T-cell (primary cell): ENCODE data around the gene STAT1. TPM values are rescaled to one million over a fixed set of nuclear protein-coding genes. Genes with fewer than 3 reads are reported as not detected.
A peak's percentile ranks its signal among the peaks of the same experiment; 100 is the strongest.

Experiments used
- ATAC-seq, 4 experiments: fragments of 200-7000 bp in 3 of 4; fragments of 150-1000 bp in 1 of 4; cut with Tn5 transposase; replicated peaks in 1 of 4; 1 replicate in 3 of 4; 2 replicates in 1 of 4; pipeline ENCODE4 v1.10.0; 2021; ENCODE audit warnings: moderate library complexity in 3 of 4, mild to moderate bottlenecking in 2 of 4, moderate number of reproducible peaks in 1 of 4
- CTCF ChIA-PET, 2 donors: fragments of 300-600 bp; sonication (Branson Sonifier 250); formaldehyde crosslinking; loops; one replicate each; lab custom pipeline; 2022; ENCODE audit warnings: antibody characterized with exemption in 2 of 2; lab: Charles Lee
- POLR2A ChIA-PET, 2 donors: fragments of 300-600 bp; sonication (Branson Sonifier 250); formaldehyde crosslinking; loops; one replicate each; lab custom pipeline; 2022; ENCODE audit warnings: antibody characterized with exemption in 2 of 2; lab: Charles Lee
- DNase-seq, 35 experiments: peaks; one replicate each; pipeline versions ENCODE4 v3.0.0 to v3.0.0-alpha.2; 2013 to 2023
- H3K27ac ChIP-seq: one replicate; pipeline ENCODE4 v1.5.1; 2013; ENCODE audit warnings: low read length
- H3K27me3 ChIP-seq, 2 experiments: replicated peaks in 1 of 2; 1 replicate in 1 of 2; 2 replicates in 1 of 2; pipeline versions ENCODE4 v1.6.1 to v1.7.0; 2013; ENCODE audit warnings: low read length in 1 of 2, mixed read lengths in 1 of 2; ENCODE audit not compliant: control insufficient read depth in 2 of 2, insufficient read depth in 2 of 2; ENCODE audit errors: extremely low read depth in 1 of 2
- H3K36me3 ChIP-seq, 2 donors: 1 replicate in 1 of 2; 2 replicates in 1 of 2; pipeline versions ENCODE4 v1.6.1 to v1.7.0; 2013; ENCODE audit warnings: low read length in 1 of 2; ENCODE audit not compliant: control insufficient read depth in 2 of 2, insufficient read depth in 1 of 2; ENCODE audit errors: extremely low read depth in 1 of 2
- H3K4me1 ChIP-seq, 2 experiments: 1 replicate in 1 of 2; 2 replicates in 1 of 2; pipeline versions ENCODE4 v1.6.1 to v1.7.0; 2013; ENCODE audit warnings: low read length in 2 of 2, mixed read lengths in 1 of 2; ENCODE audit not compliant: insufficient read depth in 2 of 2, control insufficient read depth in 1 of 2; ENCODE audit errors: extremely low read depth in 1 of 2
- H3K4me3 ChIP-seq, 2 donors: 1 replicate in 1 of 2; 2 replicates in 1 of 2; pipeline versions ENCODE4 v1.5.1 to v1.7.0; 2013; ENCODE audit warnings: mild to moderate bottlenecking in 2 of 2, low read length in 1 of 2, moderate library complexity in 1 of 2; ENCODE audit not compliant: control insufficient read depth in 1 of 2; ENCODE audit errors: extremely low read depth in 1 of 2
- H3K9me3 ChIP-seq: 2 replicates; pipeline ENCODE4 v1.7.0; 2013
- H3K27ac Mint-ChIP-seq, 2 donors: one replicate each; pipeline ENCODE4 v1.8.0; 2020 to 2021; ENCODE audit warnings: mild to moderate bottlenecking in 2 of 2, mixed read lengths in 2 of 2
- H3K27me3 Mint-ChIP-seq, 2 donors: one replicate each; pipeline ENCODE4 v1.8.0; 2021 to 2022; ENCODE audit warnings: mixed read lengths in 2 of 2
- H3K36me3 Mint-ChIP-seq: one replicate; pipeline ENCODE4 v1.8.0; 2021; ENCODE audit warnings: mixed read lengths
- H3K4me1 Mint-ChIP-seq, 3 donors: one replicate each; pipeline ENCODE4 v1.8.0; 2020 to 2022; ENCODE audit warnings: mixed read lengths in 3 of 3, mild to moderate bottlenecking in 1 of 3
- H3K4me3 Mint-ChIP-seq, 3 donors: one replicate each; pipeline ENCODE4 v1.8.0; 2020 to 2022; ENCODE audit warnings: mild to moderate bottlenecking in 3 of 3, mixed read lengths in 3 of 3, moderate library complexity in 3 of 3
- H3K9me3 Mint-ChIP-seq, 3 donors: one replicate each; pipeline ENCODE4 v1.8.0; 2020 to 2022; ENCODE audit warnings: mixed read lengths in 3 of 3
- WGBS: methylation state at CpG from one replicate; pipeline ENCODE4 v1.1.5; 2013; ENCODE audit warnings: missing lambda C conversion rate; ENCODE audit not compliant: insufficient coverage; 5-methylcytosine and 5-hydroxymethylcytosine counted together
- total RNA-seq, 35 experiments: library from RNA in 6 of 35; stranded (reverse) in 6 of 35; fragments of 120-200 nt in 1 of 35; gene quantifications; one replicate each; pipeline versions ENCODE4 v1.2.1 to v1.2.4 and lab custom pipeline; 2013 to 2026

The STAT1 gene
- total RNA-seq, 5 donors from 2014 or later (not counting 1 experiment from before 2014, with no cell fraction given) = 77.6 to 229 (median 152) TPM

DNA sequence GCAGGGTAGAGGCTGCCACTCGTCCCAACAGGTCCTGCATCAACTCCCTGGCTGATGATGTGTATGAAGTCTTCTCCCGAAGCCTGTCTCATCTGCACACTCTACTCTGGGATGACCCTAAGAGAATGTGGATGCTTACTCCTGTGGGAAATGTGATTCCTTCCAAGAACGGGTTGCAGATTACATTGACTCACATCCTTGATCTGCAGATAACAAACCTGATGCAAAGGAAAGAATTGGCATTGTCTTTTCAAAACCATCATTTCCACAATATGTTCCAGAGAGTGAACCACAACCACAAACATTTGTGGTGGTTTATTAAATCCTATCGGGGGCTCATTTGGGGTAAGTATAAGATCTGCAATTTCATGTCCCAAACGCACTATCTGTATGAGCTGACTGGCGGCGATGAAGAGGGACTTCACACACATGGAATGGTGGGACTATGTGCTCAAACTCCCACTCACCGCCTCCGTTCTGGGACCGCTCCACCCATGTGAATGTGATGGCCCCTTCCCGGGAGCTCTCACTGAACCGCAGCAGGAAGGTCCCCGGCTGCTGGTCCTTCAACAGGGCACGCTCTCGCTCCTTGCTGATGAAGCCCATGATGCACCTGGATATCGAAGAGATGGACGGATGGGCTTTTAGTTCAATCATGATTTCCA, 35.5 kb downstream of the STAT1 start:
- ChIA-PET CTCF (interaction anchor here in 1 of 2 donors (1.0 kb wide), 1 partner anchor 11 kb away, joined by 3 read pairs; no protein-coding TSS in a partner anchor), POLR2A (no interaction called here)
- H3K4me3 ChIP-seq = no peak overlapping the region
- peaks cover 3 to 13% of the 10 kb centered on the region in 2 experiments for H3K4me1 ChIP-seq
- Mint-ChIP-seq H3K4me1 (peaks cover 44 to 72% (median 50%) of the 10 kb centered on the region in 3 donors), H3K4me3 (no peak overlapping the region), H3K9me3 (no peaks in the 10 kb centered on the region), H3K36me3 (peaks cover 88% of the 10 kb centered on the region), H3K27me3 (no peaks in the 10 kb centered on the region), H3K27ac (peak overlapping the region; percentile 77 to 94)
- H3K36me3 ChIP-seq = peaks cover 12 to 99% of the 10 kb centered on the region in 2 donors
- DNase-seq (no peak), ATAC-seq (no peak)
- H3K27me3 ChIP-seq = no peaks in the 10 kb centered on the region
- no peaks in the 10 kb centered on the region for H3K9me3 ChIP-seq
- WGBS = 82% methylated on average over 10 of the region's 17 CpGs
- peak overlapping the region; percentile 2 for H3K27ac ChIP-seq

- 83% methylated on average over 1 of the region's 5 CpGs for WGBS
Observed at GRCh38 chr2:190977505-190977904, 36.5 kb downstream of the STAT1 start.

DNA sequence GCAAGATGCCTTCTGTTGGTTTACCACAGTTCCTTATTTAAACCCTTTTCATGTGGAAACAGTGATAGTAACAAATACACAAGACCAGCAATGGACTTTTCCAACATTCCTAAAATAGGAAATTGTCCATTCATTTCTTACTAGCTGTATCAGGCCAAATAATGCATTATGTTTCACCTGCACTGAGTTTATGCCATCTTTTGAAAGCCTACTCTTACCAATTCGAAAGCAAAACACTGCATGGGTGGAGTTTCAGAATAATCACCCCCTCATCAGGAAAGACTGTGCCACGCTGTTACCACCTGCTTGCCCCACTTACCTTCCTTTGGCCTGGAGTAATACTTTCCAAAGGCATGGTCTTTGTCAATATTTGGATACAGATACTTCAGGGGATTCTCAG, 37.5 kb downstream of the STAT1 start:
- WGBS = 80% methylated on average over 1 of the region's 2 CpGs
- no peaks in the 10 kb centered on the region for H3K27me3 Mint-ChIP-seq
- Histone ChIP-seq H3K4me1 (peaks cover 3 to 11% of the 10 kb centered on the region in 2 experiments), H3K27me3 (no peaks in the 10 kb centered on the region), H3K4me3 (no peak overlapping the region), H3K36me3 (peaks cover 12 to 99% of the 10 kb centered on the region in 2 donors), H3K27ac (no peak overlapping the region), H3K9me3 (no peaks in the 10 kb centered on the region)
- ATAC-seq = no peak
- H3K4me1 Mint-ChIP-seq = peaks cover 28 to 53% (median 31%) of the 10 kb centered on the region in 3 donors
- ChIA-PET POLR2A (no interaction called here), CTCF (no interaction called here)
- peak overlapping the region in 1 of 2 donors; percentile 69 for H3K27ac Mint-ChIP-seq
- peaks cover 78% of the 10 kb centered on the region for H3K36me3 Mint-ChIP-seq
- H3K9me3 Mint-ChIP-seq = no peaks in the 10 kb centered on the region
- H3K4me3 Mint-ChIP-seq = no peak overlapping the region
- no peak for DNase-seq

More at GRCh38 chr2:190977505-190977904, 36.5 kb downstream of the STAT1 start:
- H3K4me1 ChIP-seq = peaks cover 3 to 13% of the 10 kb centered on the region in 2 experiments
- peak overlapping the region; percentile 57 to 94 for H3K27ac Mint-ChIP-seq
- no peak overlapping the region for H3K4me3 ChIP-seq
- H3K4me3 Mint-ChIP-seq = no peak overlapping the region
- no peak for ATAC-seq
- H3K27me3 Mint-ChIP-seq = no peaks in the 10 kb centered on the region
- peaks cover 84% of the 10 kb centered on the region for H3K36me3 Mint-ChIP-seq
- no peaks in the 10 kb centered on the region for H3K27me3 ChIP-seq
- no peaks in the 10 kb centered on the region for H3K9me3 Mint-ChIP-seq
- H3K9me3 ChIP-seq = no peaks in the 10 kb centered on the region
- POLR2A ChIA-PET = no interaction called here
- H3K27ac ChIP-seq = peak overlapping the region; percentile 16
- H3K36me3 ChIP-seq = peaks cover 12 to 99% of the 10 kb centered on the region in 2 donors
- CTCF ChIA-PET = no interaction called here
- peaks cover 36 to 62% (median 41%) of the 10 kb centered on the region in 3 donors for H3K4me1 Mint-ChIP-seq
- no peak for DNase-seq

DNA sequence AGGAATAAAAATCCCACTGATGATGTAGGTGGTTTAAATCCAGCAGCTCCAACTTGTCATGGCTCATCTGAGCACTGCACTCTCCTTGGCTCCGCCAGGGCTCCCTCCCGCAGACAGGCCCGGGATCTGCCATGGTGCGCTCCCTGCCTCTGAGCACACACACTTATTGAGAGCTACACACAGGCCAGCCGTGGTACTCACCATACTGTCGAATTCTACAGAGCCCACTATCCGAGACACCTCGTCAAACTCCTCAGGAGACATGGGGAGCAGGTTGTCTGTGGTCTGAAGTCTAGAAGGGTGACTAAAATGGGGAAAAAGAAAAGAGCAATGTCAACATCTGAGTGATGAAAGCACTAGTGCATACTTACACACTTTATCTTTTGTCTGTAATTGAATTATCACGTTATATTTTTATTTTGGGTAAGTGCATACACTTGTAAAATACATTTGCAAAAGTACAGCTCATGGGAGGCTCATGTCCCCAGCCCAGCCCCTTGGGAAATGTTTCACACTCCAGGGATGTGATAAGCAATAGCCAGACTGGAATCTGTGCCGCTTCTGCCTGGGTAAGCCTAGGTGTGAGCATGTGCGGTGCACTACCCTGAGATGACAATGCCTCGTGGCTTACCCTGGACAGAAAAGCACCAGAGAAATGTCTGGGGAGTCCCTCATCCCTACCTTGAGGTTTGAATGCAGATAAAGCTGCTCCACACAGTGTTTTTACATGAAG, 39.2 kb downstream of the STAT1 start:
- POLR2A ChIA-PET = no interaction called here
- DNase-seq = no peak
- no peaks in the 10 kb centered on the region for H3K9me3 ChIP-seq
- H3K36me3 ChIP-seq = peaks cover 12 to 99% of the 10 kb centered on the region in 2 donors
- 100% methylated on average over 4 of the region's 12 CpGs for WGBS
- CTCF ChIA-PET = no interaction called here
- no peaks in the 10 kb centered on the region for H3K9me3 Mint-ChIP-seq
- no peaks in the 10 kb centered on the region for H3K27me3 Mint-ChIP-seq
- H3K27me3 ChIP-seq = no peaks in the 10 kb centered on the region
- peaks cover 77% of the 10 kb centered on the region for H3K36me3 Mint-ChIP-seq
- no peak for ATAC-seq
- peaks cover 21 to 51% (median 22%) of the 10 kb centered on the region in 3 donors for H3K4me1 Mint-ChIP-seq
- no peak overlapping the region for H3K4me3 ChIP-seq
- no peak overlapping the region for H3K27ac ChIP-seq
- H3K4me1 ChIP-seq = peaks cover 0 to under 1% of the 10 kb centered on the region in 2 experiments
- no peak overlapping the region for H3K4me3 Mint-ChIP-seq
- H3K27ac Mint-ChIP-seq = peak overlapping the region; percentile 63 to 66

DNA sequence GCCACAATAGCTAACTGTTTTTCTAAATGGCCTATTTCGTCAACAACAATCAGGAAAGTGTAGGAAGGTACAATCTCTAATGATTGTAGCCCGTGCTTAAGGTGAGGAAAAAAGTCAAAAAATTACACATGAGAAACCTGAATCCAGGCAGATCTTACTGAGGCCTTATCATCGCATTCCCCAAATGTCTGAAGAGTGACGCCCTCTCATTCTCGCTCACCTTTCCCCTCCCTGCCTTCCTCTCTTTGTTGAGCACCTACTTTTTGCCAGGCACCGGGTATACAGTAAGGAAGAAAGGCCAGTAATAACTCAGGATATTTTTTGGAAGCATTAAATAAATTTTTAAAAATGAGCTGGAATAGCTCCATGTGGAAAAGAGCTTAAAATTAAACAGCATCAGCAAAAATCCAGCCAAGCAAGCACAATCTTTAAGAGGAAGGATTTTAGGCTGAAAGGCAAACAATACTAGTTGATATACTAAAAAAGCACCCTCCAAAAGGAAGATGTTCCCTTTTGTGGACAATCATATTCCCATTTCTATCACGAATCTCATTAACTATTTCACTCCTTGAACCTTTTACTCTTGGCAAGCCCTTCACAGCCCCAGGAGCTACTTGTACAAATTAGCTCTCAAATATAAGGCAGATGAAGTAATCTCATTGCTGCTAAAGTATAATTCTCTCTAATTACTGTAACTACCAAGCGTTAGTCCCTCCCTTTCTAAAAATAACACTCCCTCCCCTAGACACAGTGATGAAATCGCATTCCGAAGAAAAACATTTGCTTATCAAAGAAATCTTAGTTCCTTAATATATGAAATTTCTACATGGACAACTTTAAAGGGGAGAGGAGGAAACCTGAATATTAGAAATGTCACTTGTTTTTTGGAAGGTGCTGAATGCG, 40.0 kb downstream of the STAT1 start:
- H3K36me3 Mint-ChIP-seq = peaks cover 77% of the 10 kb centered on the region
- ATAC-seq (no peak), DNase-seq (no peak)
- Histone ChIP-seq H3K36me3 (peaks cover 12 to 99% of the 10 kb centered on the region in 2 donors), H3K27me3 (no peaks in the 10 kb centered on the region), H3K9me3 (no peaks in the 10 kb centered on the region), H3K4me3 (no peak overlapping the region), H3K4me1 (no peaks in the 10 kb centered on the region), H3K27ac (peak overlapping the region; percentile 5)
- no peaks in the 10 kb centered on the region for H3K27me3 Mint-ChIP-seq
- POLR2A ChIA-PET = interaction anchor here in 1 of 2 donors (1.0 kb wide), 1 partner anchor 28 kb away, joined by 3 read pairs; no protein-coding TSS in a partner anchor
- H3K4me1 Mint-ChIP-seq = peaks cover 19 to 55% (median 23%) of the 10 kb centered on the region in 3 donors
- 100% methylated on average over 1 of the region's 11 CpGs for whole genome bisulfite sequencing
- no peaks in the 10 kb centered on the region for H3K9me3 Mint-ChIP-seq
- CTCF ChIA-PET = interaction anchor here in 1 of 2 donors (0.6 kb wide), 1 partner anchor 46 kb away, joined by 3 read pairs; no protein-coding TSS in a partner anchor
- no peak overlapping the region for H3K4me3 Mint-ChIP-seq
- H3K27ac Mint-ChIP-seq = peak overlapping the region; percentile 69 to 75
